Measurements from ENCODE around the gene SLC4A4.

Gene SLC4A4

DNA sequence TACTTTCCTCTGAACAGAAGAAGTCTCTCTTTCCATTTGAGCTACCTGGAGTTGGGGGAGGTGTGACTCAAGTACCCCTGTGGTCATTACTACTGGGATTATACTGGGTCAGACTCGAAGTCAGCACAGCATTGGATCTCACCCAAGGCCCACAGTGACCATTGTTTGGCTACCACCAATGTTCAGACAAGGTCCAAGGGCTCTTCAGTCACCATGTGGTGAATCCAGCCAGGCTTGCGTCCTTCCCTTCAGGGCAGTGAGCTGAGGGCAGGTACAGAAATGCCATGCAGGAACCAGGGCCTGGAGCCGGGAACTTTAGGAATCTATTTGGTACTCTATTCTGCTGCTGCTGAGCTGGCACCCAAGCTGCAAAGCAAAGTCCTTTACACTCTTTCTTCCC is 5.5 kb upstream of the SLC4A4 start:
- Histone ChIP-seq H3K27me3 (ENCODE audit: low read depth) (no peaks in the 10 kb centered on the region), H3K4me3 (no peak overlapping the region), H3K36me3 (replicated peaks) (no peaks in the 10 kb centered on the region), H3K4me1 (no peaks in the 10 kb centered on the region), H3K9me3 (no peaks in the 10 kb centered on the region)
- in situ Hi-C loops (cut with MboI; ENCODE audit: low sequenced_read_pairs) = no loop called here
- DNase-seq (ENCODE audit: low spot score in 2 of 2) = no peak

DNA sequence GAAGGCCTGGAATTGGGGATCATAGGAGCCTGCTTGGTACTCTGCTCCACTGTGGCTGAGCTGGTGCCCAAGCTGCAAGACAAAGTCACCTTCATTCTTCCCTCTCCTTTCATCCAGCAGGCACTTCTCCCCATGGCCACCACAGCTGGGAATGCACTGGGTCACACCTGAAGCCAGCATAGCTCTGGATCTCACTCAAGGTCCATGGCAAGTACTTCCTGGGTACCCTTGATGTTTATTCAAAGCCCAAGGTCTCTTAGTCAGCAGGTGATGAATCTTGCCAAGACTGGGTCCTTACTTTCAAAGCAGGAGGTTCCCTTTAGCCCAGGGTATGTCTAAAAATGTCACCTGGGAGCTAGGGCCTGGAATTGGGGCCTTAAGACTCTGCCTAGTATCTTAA is 4.9 kb upstream of the SLC4A4 start:
- no peak for DNase-seq (ENCODE audit: low spot score in 2 of 2)

DNA sequence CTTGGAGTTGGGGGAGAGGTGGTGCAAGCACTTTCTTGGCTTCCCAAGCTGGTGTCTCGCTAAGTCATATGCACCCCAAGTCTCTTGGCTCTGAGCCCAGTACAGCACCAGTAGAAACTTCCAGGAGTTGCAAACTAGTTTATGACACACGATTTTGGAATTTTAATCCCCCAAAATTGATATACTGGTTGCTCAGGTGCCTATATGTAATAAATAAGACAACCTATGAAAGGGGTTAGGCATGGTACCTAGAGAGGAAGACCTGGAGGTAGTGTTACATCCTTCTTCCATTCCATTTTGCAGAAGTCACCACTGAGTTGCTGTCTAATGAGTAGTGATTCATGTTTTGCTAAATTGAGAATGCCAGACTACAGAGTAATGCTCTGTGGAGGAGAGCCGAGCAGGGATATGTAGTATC is 4.3 kb upstream of the SLC4A4 start:
- Histone ChIP-seq H3K36me3 (replicated peaks) (no peaks in the 10 kb centered on the region), H3K4me1 (no peaks in the 10 kb centered on the region), H3K27me3 (ENCODE audit: low read depth) (no peaks in the 10 kb centered on the region), H3K9me3 (no peaks in the 10 kb centered on the region), H3K4me3 (no peak overlapping the region)
- DNase-seq (ENCODE audit: low spot score in 2 of 2) = no peak
- in situ Hi-C loops (cut with MboI; ENCODE audit: low sequenced_read_pairs) = no loop called here

More for the DNA sequence above, 4.9 kb upstream of the SLC4A4 start:
- Histone ChIP-seq H3K4me3 (no peak overlapping the region), H3K27me3 (ENCODE audit: low read depth) (no peaks in the 10 kb centered on the region), H3K4me1 (no peaks in the 10 kb centered on the region), H3K36me3 (replicated peaks) (no peaks in the 10 kb centered on the region), H3K9me3 (no peaks in the 10 kb centered on the region)
- in situ Hi-C loops (cut with MboI; ENCODE audit: low sequenced_read_pairs) = no loop called here

DNA sequence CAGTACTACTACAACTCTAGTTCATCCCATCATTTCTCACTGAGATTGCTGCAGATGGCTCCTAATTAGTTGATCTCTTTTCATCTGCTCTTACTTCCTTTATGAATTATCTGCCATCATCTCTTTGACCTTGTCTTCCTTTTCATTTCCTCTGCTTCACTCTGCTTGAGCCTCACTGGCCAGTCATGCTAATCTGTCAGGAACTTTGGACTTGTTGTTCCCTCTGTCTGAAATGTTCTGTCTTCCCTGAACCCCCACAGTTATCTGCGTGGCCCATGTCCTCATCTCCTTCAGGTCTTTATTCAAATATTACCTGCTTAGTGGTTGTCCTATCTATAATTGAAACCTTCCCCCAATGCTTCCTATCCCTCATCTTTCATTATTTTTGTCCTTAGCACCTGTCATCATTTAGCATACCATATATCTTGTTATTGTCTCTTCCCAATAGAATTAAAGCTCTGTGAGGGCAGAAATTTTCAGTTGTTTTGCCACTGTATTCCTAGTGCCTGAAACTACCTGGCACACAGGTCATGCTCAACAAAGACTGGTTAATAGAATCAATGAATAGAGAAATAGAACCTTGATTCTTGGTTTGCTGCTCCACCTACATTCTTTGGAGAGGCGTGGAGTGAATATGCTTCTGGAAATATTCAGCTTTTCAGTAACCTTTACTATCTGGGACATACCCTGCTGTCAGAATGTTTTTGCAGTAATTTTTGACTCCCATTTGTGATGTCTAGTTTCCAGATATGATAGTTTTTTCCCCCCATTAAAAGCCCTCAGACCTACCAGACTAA is 5.0 kb downstream of the SLC4A4 start:
- Histone ChIP-seq H3K4me3 (no peak overlapping the region), H3K4me1 (no peaks in the 10 kb centered on the region), H3K27me3 (ENCODE audit: low read depth) (no peaks in the 10 kb centered on the region; the same call in 1 of the 2 replicates), H3K36me3 (replicated peaks) (no peaks in the 10 kb centered on the region), H3K9me3 (no peaks in the 10 kb centered on the region)
- in situ Hi-C loops (cut with MboI; ENCODE audit: low sequenced_read_pairs) = no loop called here
- no peak for DNase-seq (ENCODE audit: low spot score in 2 of 2)

DNA sequence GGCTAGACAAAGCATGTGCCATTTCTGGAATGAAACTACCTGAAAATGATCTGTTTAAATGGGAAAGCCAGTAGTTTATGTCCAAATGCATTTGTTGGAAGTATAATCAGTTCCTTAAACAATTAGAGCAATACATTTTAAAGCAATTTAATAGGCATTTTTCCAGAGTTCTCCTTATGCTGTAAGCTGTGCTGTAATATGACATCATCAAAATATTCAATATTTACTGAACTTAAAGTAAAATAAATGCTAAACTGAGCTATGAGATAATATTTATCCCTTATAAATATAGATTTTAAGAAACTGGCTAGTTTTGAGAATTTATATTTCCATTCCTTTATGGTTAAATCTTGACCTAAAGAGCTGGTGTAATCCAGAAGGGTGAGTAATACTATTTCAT is 7.9 kb downstream of the SLC4A4 start:
- in situ Hi-C loops (cut with MboI; ENCODE audit: low sequenced_read_pairs) = no loop called here
- no peak for DNase-seq (ENCODE audit: low spot score in 2 of 2)
- Histone ChIP-seq H3K4me1 (no peaks in the 10 kb centered on the region), H3K36me3 (replicated peaks) (no peaks in the 10 kb centered on the region), H3K9me3 (no peaks in the 10 kb centered on the region), H3K27me3 (ENCODE audit: low read depth) (peaks cover 4% of the 10 kb centered on the region; the same call in 1 of the 2 replicates), H3K4me3 (no peak overlapping the region)

GRCh38 chr4:71348586-71348985 is 9.8 kb downstream of the SLC4A4 start:
- DNase-seq (ENCODE audit: low spot score in 2 of 2) = no peak
- Histone ChIP-seq H3K27me3 (ENCODE audit: low read depth) (peaks cover 4% of the 10 kb centered on the region; the same call in 1 of the 2 replicates), H3K9me3 (no peaks in the 10 kb centered on the region), H3K4me3 (no peak overlapping the region), H3K4me1 (no peaks in the 10 kb centered on the region), H3K36me3 (replicated peaks) (no peaks in the 10 kb centered on the region)
- in situ Hi-C loops (cut with MboI; ENCODE audit: low sequenced_read_pairs) = no loop called here

GRCh38 chr4:71355045-71355444 is 16.2 kb downstream of the SLC4A4 start:
- DNase-seq (ENCODE audit: low spot score in 2 of 2) = no peak
- no peaks in the 10 kb centered on the region for H3K9me3 ChIP-seq
- H3K27me3 ChIP-seq (ENCODE audit: low read depth) = no peaks in the 10 kb centered on the region
- no peaks in the 10 kb centered on the region for H3K36me3 ChIP-seq (replicated peaks)
- in situ Hi-C loops (cut with MboI; ENCODE audit: low sequenced_read_pairs) = no loop called here
- H3K4me1 ChIP-seq = no peaks in the 10 kb centered on the region
- no peak overlapping the region for H3K4me3 ChIP-seq

DNA sequence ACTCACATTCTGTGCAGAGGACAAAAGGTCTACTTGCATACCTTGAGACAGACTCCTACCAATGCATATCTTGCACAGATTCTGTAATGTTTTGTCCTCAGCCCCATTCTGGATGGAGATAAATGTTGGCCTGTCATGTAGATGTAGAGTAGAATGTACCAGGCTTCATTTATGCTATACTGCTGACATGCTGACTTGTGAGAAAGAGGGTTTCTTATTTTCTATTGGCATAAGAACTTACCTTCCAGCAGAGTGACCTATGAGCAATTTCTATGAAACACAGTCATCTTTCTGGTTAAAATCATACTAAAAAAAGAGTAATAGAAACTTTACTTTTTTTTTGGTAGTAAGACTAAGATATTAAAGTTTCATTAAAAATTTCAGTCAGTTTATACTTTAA is 17.2 kb downstream of the SLC4A4 start:
- Histone ChIP-seq H3K4me1 (no peaks in the 10 kb centered on the region), H3K4me3 (no peak overlapping the region), H3K36me3 (replicated peaks) (no peaks in the 10 kb centered on the region), H3K27me3 (ENCODE audit: low read depth) (no peaks in the 10 kb centered on the region), H3K9me3 (no peaks in the 10 kb centered on the region)
- in situ Hi-C loops (cut with MboI; ENCODE audit: low sequenced_read_pairs) = no loop called here
- no peak for DNase-seq (ENCODE audit: low spot score in 2 of 2)

DNA sequence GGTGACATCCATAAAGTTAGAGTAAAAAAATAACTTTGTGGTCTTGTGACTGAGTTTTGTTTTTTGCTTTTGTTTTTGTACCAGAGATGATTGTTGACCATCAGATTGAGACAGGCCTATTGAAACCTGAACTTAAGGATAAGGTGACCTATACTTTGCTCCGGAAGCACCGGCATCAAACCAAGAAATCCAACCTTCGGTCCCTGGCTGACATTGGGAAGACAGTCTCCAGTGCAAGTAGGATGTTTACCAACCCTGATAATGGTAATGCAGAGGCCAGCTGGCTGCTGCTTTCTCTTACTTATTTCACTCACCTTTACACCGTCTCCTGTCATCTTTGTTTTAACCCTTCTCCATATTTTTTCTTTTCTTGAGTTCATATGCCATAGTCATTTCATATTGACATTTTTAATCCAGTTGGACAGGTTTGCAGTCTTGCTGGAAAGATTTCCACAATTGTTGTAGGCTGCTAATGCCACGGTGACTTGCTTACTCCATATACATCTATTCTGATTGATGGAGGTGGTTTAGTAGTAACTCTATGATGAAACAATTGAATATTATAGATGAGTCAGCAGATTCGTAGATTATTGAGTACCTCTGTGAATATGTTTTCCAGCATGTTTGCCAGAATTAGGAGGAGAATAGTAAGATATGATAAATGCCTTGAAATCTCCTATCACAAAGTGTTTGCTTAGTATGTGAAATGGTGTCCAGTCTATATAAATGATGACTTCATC is 18.3 kb downstream of the SLC4A4 start:
- DNase-seq (ENCODE audit: low spot score in 2 of 2) = no peak
- Histone ChIP-seq H3K27me3 (ENCODE audit: low read depth) (no peaks in the 10 kb centered on the region), H3K4me1 (no peaks in the 10 kb centered on the region), H3K36me3 (replicated peaks) (no peaks in the 10 kb centered on the region), H3K9me3 (no peaks in the 10 kb centered on the region), H3K4me3 (no peak overlapping the region)
- in situ Hi-C loops (cut with MboI; ENCODE audit: low sequenced_read_pairs) = no loop called here

- DNase-seq (ENCODE audit: low spot score in 2 of 2) = no peak
- no peaks in the 10 kb centered on the region for H3K27me3 ChIP-seq (ENCODE audit: low read depth)
- in situ Hi-C loops (cut with MboI; ENCODE audit: low sequenced_read_pairs) = no loop called here
- H3K4me3 ChIP-seq = no peak overlapping the region
- H3K36me3 ChIP-seq (replicated peaks) = no peaks in the 10 kb centered on the region
- H3K9me3 ChIP-seq = no peaks in the 10 kb centered on the region
- H3K4me1 ChIP-seq = no peaks in the 10 kb centered on the region
Measured at GRCh38 chr4:71360844-71361243, 22.0 kb downstream of the SLC4A4 start.

GRCh38 chr4:71361476-71361875 is 22.7 kb downstream of the SLC4A4 start:
- H3K4me3 ChIP-seq = no peak overlapping the region
- H3K27me3 ChIP-seq (ENCODE audit: low read depth) = no peaks in the 10 kb centered on the region
- no peaks in the 10 kb centered on the region for H3K36me3 ChIP-seq (replicated peaks)
- no peak for DNase-seq (ENCODE audit: low spot score in 2 of 2)
- no peaks in the 10 kb centered on the region for H3K9me3 ChIP-seq
- H3K4me1 ChIP-seq = no peaks in the 10 kb centered on the region
- in situ Hi-C loops (cut with MboI; ENCODE audit: low sequenced_read_pairs) = no loop called here

GRCh38 chr4:71366766-71367165 is 27.9 kb downstream of the SLC4A4 start:
- no peak for DNase-seq (ENCODE audit: low spot score in 2 of 2)
- H3K9me3 ChIP-seq = no peaks in the 10 kb centered on the region
- no peaks in the 10 kb centered on the region for H3K4me1 ChIP-seq
- no peaks in the 10 kb centered on the region for H3K36me3 ChIP-seq (replicated peaks)
- in situ Hi-C loops (cut with MboI; ENCODE audit: low sequenced_read_pairs) = no loop called here
- H3K27me3 ChIP-seq (ENCODE audit: low read depth) = no peaks in the 10 kb centered on the region
- no peak overlapping the region for H3K4me3 ChIP-seq

DNA sequence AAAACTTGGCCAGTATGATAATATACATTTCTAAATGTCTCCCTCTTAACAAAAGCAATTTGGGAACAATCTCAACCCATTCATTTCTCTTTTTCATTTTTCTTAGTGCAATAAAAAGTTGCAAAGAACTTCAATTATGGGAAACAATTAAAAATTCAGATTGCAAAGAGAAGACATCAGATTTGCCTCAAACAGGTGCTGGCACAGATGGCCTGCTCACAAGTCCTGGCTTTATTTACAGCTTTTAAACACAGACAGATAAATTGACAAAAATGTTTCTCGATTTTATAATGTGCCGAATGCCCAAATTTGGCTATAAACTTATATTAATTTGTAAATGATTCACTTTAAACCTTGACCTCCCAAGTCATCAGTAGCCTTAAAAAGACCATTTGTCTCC is 28.7 kb downstream of the SLC4A4 start:
- no peaks in the 10 kb centered on the region for H3K9me3 ChIP-seq
- H3K36me3 ChIP-seq (replicated peaks) = no peaks in the 10 kb centered on the region
- in situ Hi-C loops (cut with MboI; ENCODE audit: low sequenced_read_pairs) = no loop called here
- H3K4me1 ChIP-seq = no peaks in the 10 kb centered on the region
- no peaks in the 10 kb centered on the region for H3K27me3 ChIP-seq (ENCODE audit: low read depth)
- no peak overlapping the region for H3K4me3 ChIP-seq
- DNase-seq (ENCODE audit: low spot score in 2 of 2) = no peak

- no peaks in the 10 kb centered on the region for H3K9me3 ChIP-seq
- in situ Hi-C loops (cut with MboI; ENCODE audit: low sequenced_read_pairs) = no loop called here
- no peak for DNase-seq (ENCODE audit: low spot score in 2 of 2)
- no peaks in the 10 kb centered on the region for H3K27me3 ChIP-seq (ENCODE audit: low read depth)
- no peaks in the 10 kb centered on the region for H3K4me1 ChIP-seq
- no peaks in the 10 kb centered on the region for H3K36me3 ChIP-seq (replicated peaks)
- no peak overlapping the region for H3K4me3 ChIP-seq
Measured at GRCh38 chr4:71368906-71369305, 30.1 kb downstream of the SLC4A4 start.

All from HAP-1 (cell line).